H1 (cell line): ENCODE data around the gene SLC7A11. TPM values are rescaled to one million over a fixed set of nuclear protein-coding genes. Genes with fewer than 3 reads are reported as not detected.

Source experiments
- CTCF ChIA-PET: fragments of 300-600 bp; sonication (Branson Sonifier 250); formaldehyde crosslinking; loops from one replicate; lab custom pipeline; 2021; ENCODE audit not compliant: partially characterized antibody; lab: Charles Lee
- POLR2A ChIA-PET: fragments of 300-600 bp; sonication (Branson Sonifier 250); formaldehyde crosslinking; loops from one replicate; lab custom pipeline; 2021; ENCODE audit warnings: inconsistent platforms; ENCODE audit not compliant: partially characterized antibody; lab: Charles Lee
- DNase-seq, 2 experiments: peaks; one replicate each; pipeline versions ENCODE4 v3.0.0 to v3.0.0-alpha.2; 2010 to 2022; ENCODE audit warnings: low spot score in 2 of 2, low read depth in 1 of 2, mixed read lengths in 1 of 2
- FAIRE-seq: peaks from 2 replicates; lab custom pipeline; 2011; peaks lifted over from hg19 to GRCh38; lab: Jason Lieb, UNC
- H2AFZ ChIP-seq: 2 replicates; pipeline ENCODE4 v1.8.1; 2012; ENCODE audit warnings: low read length, inconsistent platforms
- H2AK5ac ChIP-seq: 2 replicates; pipeline ENCODE4 v1.6.1; 2013; ENCODE audit warnings: low read depth, low read length
- H2BK120ac ChIP-seq: replicated peaks from 2 replicates; pipeline ENCODE3; 2013; ENCODE audit warnings: low read depth, low read length, inconsistent platforms
- H2BK12ac ChIP-seq: 2 replicates; pipeline ENCODE4 v1.6.1; 2013; ENCODE audit warnings: low read depth, low read length
- H2BK15ac ChIP-seq: 2 replicates; pipeline ENCODE4 v1.6.1; 2013; ENCODE audit warnings: low read length
- H2BK20ac ChIP-seq: 2 replicates; pipeline ENCODE4 v1.6.1; 2013; ENCODE audit warnings: low read length
- H2BK5ac ChIP-seq: 2 replicates; pipeline ENCODE4 v1.6.1; 2013; ENCODE audit warnings: low read depth, low read length
- H3K14ac ChIP-seq: 2 replicates; pipeline ENCODE4 v1.6.1; 2013; ENCODE audit warnings: inconsistent platforms; ENCODE audit not compliant: insufficient read length
- H3K18ac ChIP-seq: 2 replicates; pipeline ENCODE4 v1.6.1; 2013; ENCODE audit warnings: low read length; ENCODE audit errors: extremely low read depth
- H3K23ac ChIP-seq: 2 replicates; pipeline ENCODE4 v1.6.1; 2013; ENCODE audit warnings: inconsistent platforms; ENCODE audit not compliant: insufficient read length
- H3K23me2 ChIP-seq: 2 replicates; pipeline ENCODE4 v1.6.1; 2013; ENCODE audit warnings: low read depth, low read length
- H3K27ac ChIP-seq: 2 replicates; pipeline ENCODE4 v1.6.1; 2011; ENCODE audit warnings: low read depth, low read length, inconsistent platforms
- H3K27me3 ChIP-seq, 4 experiments: replicated peaks in 1 of 4; 1 replicate in 1 of 4; 2 replicates in 3 of 4; pipeline versions ENCODE4 v1.6.1 to v1.8.1; 2011 to 2013; ENCODE audit warnings: low read length in 3 of 4, mild to moderate bottlenecking in 3 of 4, inconsistent platforms in 2 of 4, mixed read lengths in 2 of 4, moderate library complexity in 1 of 4; ENCODE audit not compliant: control insufficient read depth in 3 of 4, insufficient read depth in 3 of 4; ENCODE audit errors: extremely low read depth in 1 of 4
- H3K36me3 ChIP-seq, 4 experiments: 2 replicates each; pipeline versions ENCODE4 v1.6.1 to v1.8.1; 2011 to 2013; ENCODE audit warnings: mild to moderate bottlenecking in 4 of 4, low read length in 3 of 4, moderate library complexity in 2 of 4, control low read depth in 1 of 4, inconsistent platforms in 1 of 4; ENCODE audit not compliant: insufficient read depth in 4 of 4, control insufficient read depth in 2 of 4
- H3K4ac ChIP-seq: replicated peaks from 2 replicates; pipeline ENCODE3; 2013; ENCODE audit warnings: low read length, low read depth, mixed read lengths, inconsistent platforms; ENCODE audit not compliant: insufficient read length
- H3K4me1 ChIP-seq, 4 experiments: replicated peaks in 1 of 4; 1 replicate in 1 of 4; 2 replicates in 3 of 4; pipeline versions ENCODE4 v1.6.1 to v1.8.1; 2011 to 2013; ENCODE audit warnings: low read length in 3 of 4, inconsistent platforms in 2 of 4, mixed read lengths in 1 of 4; ENCODE audit not compliant: insufficient read depth in 4 of 4, control insufficient read depth in 3 of 4
- H3K4me2 ChIP-seq, 2 experiments: 2 replicates each; pipeline versions ENCODE4 v1.6.1 to v1.8.1; 2011 to 2013; ENCODE audit warnings: low read depth in 2 of 2, low read length in 2 of 2, control low read depth in 1 of 2, inconsistent platforms in 1 of 2, mild to moderate bottlenecking in 1 of 2; ENCODE audit not compliant: insufficient read depth in 1 of 2
- H3K4me3 ChIP-seq, 4 experiments: fragments of 200-600, 300-600 bp in 1 of 4; sonication (generic), shearing (Covaris generic), sonication (Bioruptor Twin) in 1 of 4; 2 replicates each; pipeline versions ENCODE4 v1.5.1 to v1.8.1; 2011 to 2016; ENCODE audit warnings: low read length in 4 of 4, low read depth in 3 of 4, control low read depth in 2 of 4, inconsistent platforms in 2 of 4, mild to moderate bottlenecking in 2 of 4, mixed read lengths in 1 of 4, moderate library complexity in 1 of 4; ENCODE audit not compliant: insufficient read depth in 2 of 4; ENCODE audit errors: extremely low read depth in 1 of 4
- H3K56ac ChIP-seq: replicated peaks from 2 replicates; pipeline ENCODE3; 2013; ENCODE audit warnings: low read depth, mild to moderate bottlenecking, mixed read lengths, low read length, inconsistent platforms; ENCODE audit not compliant: insufficient read length
- H3K79me1 ChIP-seq: 2 replicates; pipeline ENCODE4 v1.6.1; 2013; ENCODE audit warnings: low read depth, low read length, control low read depth
- H3K79me2 ChIP-seq, 2 experiments: 2 replicates each; pipeline versions ENCODE4 v1.6.1 to v1.8.1; 2012 to 2013; ENCODE audit warnings: low read length in 2 of 2, mild to moderate bottlenecking in 2 of 2, inconsistent platforms in 1 of 2; ENCODE audit not compliant: insufficient read depth in 2 of 2, control insufficient read depth in 1 of 2
- H3K9ac ChIP-seq, 4 experiments: replicated peaks in 1 of 4; 1 replicate in 1 of 4; 2 replicates in 3 of 4; pipeline versions ENCODE4 v1.6.1 to v1.8.1; 2011 to 2013; ENCODE audit warnings: low read depth in 3 of 4, low read length in 3 of 4, control low read depth in 2 of 4, mild to moderate bottlenecking in 2 of 4, moderate library complexity in 2 of 4, inconsistent platforms in 1 of 4; ENCODE audit errors: extremely low read depth in 1 of 4
- H3K9me3 ChIP-seq, 2 experiments: 2 replicates each; pipeline versions ENCODE4 v1.6.1 to v1.8.1; 2012 to 2013; ENCODE audit warnings: mild to moderate bottlenecking in 2 of 2, moderate library complexity in 2 of 2, control low read depth in 1 of 2, inconsistent platforms in 1 of 2, low read depth in 1 of 2, low read length in 1 of 2, mixed read lengths in 1 of 2; ENCODE audit not compliant: insufficient read depth in 2 of 2
- H4K20me1 ChIP-seq, 2 experiments: replicated peaks in 1 of 2; 2 replicates each; pipeline versions ENCODE3 to v1.8.1; 2011 to 2013; ENCODE audit warnings: inconsistent platforms in 2 of 2, low read length in 2 of 2, mild to moderate bottlenecking in 1 of 2; ENCODE audit not compliant: insufficient read depth in 2 of 2, control insufficient read depth in 1 of 2
- H4K5ac ChIP-seq: 2 replicates; pipeline ENCODE4 v1.6.1; 2013; ENCODE audit warnings: low read length, low read depth, mixed read lengths, inconsistent platforms; ENCODE audit not compliant: insufficient read length
- H4K8ac ChIP-seq: 2 replicates; pipeline ENCODE4 v1.8.0; 2013; ENCODE audit warnings: mild to moderate bottlenecking, moderate library complexity, low read length, inconsistent platforms; ENCODE audit not compliant: insufficient read depth; ENCODE audit errors: extremely low read depth
- H4K91ac ChIP-seq: replicated peaks from 2 replicates; pipeline ENCODE3; 2013; ENCODE audit warnings: low read length, mixed read lengths, inconsistent platforms; ENCODE audit not compliant: insufficient read length
- CBX5 ChIP-seq: fragments of 300-800, 300-1000 bp; sonication (generic); IDR thresholded peaks from 2 replicates; pipeline ENCODE4 v1.7.1; 2016; ENCODE audit warnings: antibody characterized with exemption, low read length, low read depth
- EZH2 ChIP-seq: fragments of 200-600 bp; sonication (generic); IDR thresholded peaks from 2 replicates; pipeline ENCODE4 v1.7.1; 2012; ENCODE audit warnings: low read depth, mild to moderate bottlenecking, moderate library complexity, low read length, inconsistent platforms; ENCODE audit not compliant: severe bottlenecking
- GTF2F1 ChIP-seq: IDR thresholded peaks from 2 replicates; pipeline ENCODE4 v1.6.1; 2012; ENCODE audit warnings: low read depth, low read length, improper control_type of control experiment, borderline replicate concordance
- HDAC6 ChIP-seq: IDR thresholded peaks from one replicate; pipeline ENCODE4 v1.7.1; 2012; ENCODE audit warnings: low read depth, mild to moderate bottlenecking, inconsistent platforms, low read length, moderate library complexity
- SAP30 ChIP-seq: fragments of 300-600 bp; sonication (generic); IDR thresholded peaks from 2 replicates; pipeline ENCODE4 v1.7.1; 2012; ENCODE audit warnings: low read length, moderate library complexity, mild to moderate bottlenecking, inconsistent platforms; ENCODE audit not compliant: insufficient read depth, insufficient replicate concordance
- SP4 ChIP-seq: IDR thresholded peaks from 2 replicates; pipeline ENCODE4 v1.6.1; 2012; ENCODE audit warnings: low read length, inconsistent platforms
- WGBS, 2 experiments: shearing (Covaris generic) in 1 of 2; methylation state at CpG; one replicate each; pipeline versions ENCODE4 v1.1.6 to v1.1.7; 2013 to 2015; ENCODE audit warnings: low lambda C conversion rate in 2 of 2, mixed read lengths in 2 of 2, inconsistent platforms in 1 of 2, low coverage in 1 of 2, missing lambda C conversion rate in 1 of 2; ENCODE audit not compliant: insufficient replicate concordance in 2 of 2, insufficient coverage in 1 of 2, insufficient read length in 1 of 2; ENCODE audit errors: extremely low coverage in 1 of 2, missing lambda C conversion rate in 1 of 2; 5-methylcytosine and 5-hydroxymethylcytosine counted together
- polyA plus RNA-seq, 7 experiments: library from polyadenylated mRNA; depleted of rRNA in 3 of 7; stranded (reverse) in 5 of 7; unstranded in 2 of 7; fragments of >200 nt in 5 of 7; fragments of 200-250 nt in 2 of 7; gene quantifications; 1 replicate in 5 of 7; 2 replicates in 1 of 7; 4 replicates in 1 of 7; pipeline versions ENCODE4 v1.2.1 to v1.2.3, GENCODE V29; 2011 to 2013; ENCODE audit warnings: missing spikeins in 2 of 7, mixed read lengths in 2 of 7
- total RNA-seq: library from RNA; stranded (reverse); fragmentation: NEBNext Ultra II Directional; extraction: Animal tissue kit (Norgen Biotek cat#: 25700); gene quantifications from 2 replicates; pipeline ENCODE4 v1.2.1, GENCODE V29; 2021
- TF ChIP-seq, protein P1 (sequence below): IDR thresholded peaks from 2 replicates; pipeline ENCODE4 v1.6.1; 2012; ENCODE audit warnings: inconsistent platforms

SLC7A11 gene
- total and polyA plus RNA-seq, 2 of the 8 experiments (the other 6 are each of a cell fraction or from before 2014, with no cell fraction given), result 6.6 to 17.0 TPM

DNA sequence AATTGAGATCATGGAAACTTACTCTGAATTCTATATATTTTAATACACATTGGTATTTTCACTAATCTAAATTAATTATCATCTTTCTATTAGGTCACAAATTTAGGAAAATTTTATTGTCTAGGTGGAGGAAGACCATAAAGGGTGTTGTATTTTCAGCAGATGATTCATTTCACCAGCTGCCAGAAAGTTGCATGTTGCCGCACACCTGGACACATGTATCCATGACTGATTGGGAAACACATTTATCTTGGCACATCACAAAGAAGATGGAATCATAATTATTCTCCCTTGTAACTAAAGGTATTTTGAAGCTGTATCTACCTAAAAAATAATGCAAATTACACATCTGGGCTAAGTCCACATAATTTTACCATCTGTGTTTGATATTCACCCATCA is 33.1 kb downstream of the SLC7A11 start:
- ChIA-PET CTCF (interaction anchor here (1.2 to 1.5 kb wide), 2 partner anchors 119 to 313 kb away, joined by 3 read pairs; no protein-coding TSS in a partner anchor), POLR2A (interaction anchor here (1.6 kb wide), 1 partner anchor 33 kb away, joined by 4 read pairs; the partner anchor contains the start of gene SLC7A11)
- peaks cover 0 to 2% of the 10 kb centered on the region in 2 experiments for H4K20me1 ChIP-seq
- no peak overlapping the region for H3K9ac ChIP-seq
- H3K23ac ChIP-seq, result no peak overlapping the region
- H3K56ac ChIP-seq, result no peak overlapping the region
- no peak overlapping the region for H3K4me3 ChIP-seq
- H3K14ac ChIP-seq, result no peak overlapping the region
- no peak overlapping the region for H2BK12ac ChIP-seq
- H3K23me2 ChIP-seq, result no peaks in the 10 kb centered on the region
- H3K79me2 ChIP-seq, result peaks cover 0 to 34% of the 10 kb centered on the region in 2 experiments; a peak in 2 of 4 replicates
- H3K4me2 ChIP-seq, result no peak overlapping the region
- H3K9me3 ChIP-seq, result no peaks in the 10 kb centered on the region
- peaks cover 0 to 24% (median 0%) of the 10 kb centered on the region in 4 experiments; a peak in 3 of 8 replicates for H3K36me3 ChIP-seq
- no peak overlapping the region for H2BK5ac ChIP-seq
- FAIRE-seq, result no peak
- H3K27ac ChIP-seq, result no peak overlapping the region
- no peak overlapping the region for H3K4ac ChIP-seq
- H4K5ac ChIP-seq, result no peak overlapping the region
- H3K27me3 ChIP-seq, result no peaks in the 10 kb centered on the region
- no peak overlapping the region for H2AFZ ChIP-seq
- no peak for DNase-seq
- H3K4me1 ChIP-seq, result peaks cover 0 to 3% (median 1%) of the 10 kb centered on the region in 4 experiments; a peak in 1 of 7 replicates
- no peak overlapping the region for H2BK15ac ChIP-seq
- no peak overlapping the region for H2BK20ac ChIP-seq
- WGBS, 2 experiments, result 96% methylated on average over 1 of the region's 1 CpG; no CpG with 5 or more reads in 1 of the 2 experiments
- H3K79me1 ChIP-seq, result no peaks in the 10 kb centered on the region
- H2AK5ac ChIP-seq, result no peak overlapping the region
- no peak overlapping the region for H2BK120ac ChIP-seq
- no peak overlapping the region for H4K8ac ChIP-seq
- H4K91ac ChIP-seq, result no peak overlapping the region
- no peak overlapping the region for H3K18ac ChIP-seq
- TF ChIP-seq, protein P1, sequence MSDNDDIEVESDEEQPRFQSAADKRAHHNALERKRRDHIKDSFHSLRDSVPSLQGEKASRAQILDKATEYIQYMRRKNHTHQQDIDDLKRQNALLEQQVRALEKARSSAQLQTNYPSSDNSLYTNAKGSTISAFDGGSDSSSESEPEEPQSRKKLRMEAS, result no peak
- TF ChIP-seq CBX5 (no peak), SP4 (no peak), HDAC6 (no peak), SAP30 (no peak), GTF2F1 (no peak), EZH2 (no peak)
